B cell (primary cell): ENCODE results near the gene ADARB2. TPM values are rescaled to one million over a fixed set of nuclear protein-coding genes. Genes with fewer than 3 reads are reported as not detected.

Source experiments
- ATAC-seq: fragments of 200-7000 bp; cut with Tn5 transposase; one replicate; pipeline ENCODE4 v1.10.0; 2021; ENCODE audit warnings: low read depth, mild to moderate bottlenecking, moderate number of reproducible peaks, moderate library complexity
- CTCF ChIA-PET: fragments of 350-600 bp; sonication (Branson Sonifier 250); formaldehyde crosslinking; loops from one replicate; lab custom pipeline; 2021; ENCODE audit warnings: antibody characterized with exemption, inconsistent platforms; lab: Charles Lee
- POLR2A ChIA-PET: fragments of 350-600 bp; sonication (Branson Sonifier 250); formaldehyde crosslinking; loops from one replicate; lab custom pipeline; 2021; ENCODE audit warnings: antibody characterized with exemption; lab: Charles Lee
- DNase-seq: peaks from one replicate; pipeline ENCODE4 v3.0.0; 2013
- H2AFZ ChIP-seq: 2 replicates; pipeline ENCODE4 v1.6.1; 2012; ENCODE audit warnings: mild to moderate bottlenecking, low read depth, low read length; ENCODE audit not compliant: insufficient read depth, poor library complexity, severe bottlenecking
- H3K27ac ChIP-seq, 2 donors: 1 replicate in 1 of 2; 2 replicates in 1 of 2; pipeline ENCODE4 v1.5.1; 2012 to 2013; ENCODE audit warnings: low read length in 2 of 2, mild to moderate bottlenecking in 2 of 2, moderate library complexity in 1 of 2
- H3K27me3 ChIP-seq, 4 experiments: fragments of 200-600 bp in 1 of 4; sonication (generic) in 1 of 4; replicated peaks in 1 of 4; 1 replicate in 2 of 4; 2 replicates in 2 of 4; pipeline versions ENCODE4 v1.6.1 to v1.7.0; 2013 to 2016; ENCODE audit warnings: low read length in 3 of 4, mild to moderate bottlenecking in 2 of 4, mixed read lengths in 1 of 4, moderate library complexity in 1 of 4; ENCODE audit not compliant: insufficient read depth in 4 of 4, control insufficient read depth in 3 of 4; ENCODE audit errors: control extremely low read depth in 1 of 4
- H3K36me3 ChIP-seq, 2 experiments: replicated peaks in 1 of 2; 1 replicate in 1 of 2; 2 replicates in 1 of 2; pipeline versions ENCODE4 v1.6.1 to v1.7.1; 2013; ENCODE audit warnings: low read length in 1 of 2; ENCODE audit not compliant: insufficient read depth in 2 of 2, control insufficient read depth in 1 of 2; ENCODE audit errors: control extremely low read depth in 1 of 2, extremely low read depth in 1 of 2
- H3K4me1 ChIP-seq, 2 donors: fragments of 200-600 bp in 1 of 2; sonication (generic) in 1 of 2; 1 replicate in 1 of 2; 2 replicates in 1 of 2; pipeline versions ENCODE4 v1.5.1 to v1.6.1; 2013 to 2017; ENCODE audit warnings: low read length in 2 of 2; ENCODE audit not compliant: control insufficient read depth in 2 of 2, insufficient read depth in 2 of 2
- H3K4me2 ChIP-seq: replicated peaks from 2 replicates; pipeline ENCODE3; 2012; ENCODE audit warnings: mild to moderate bottlenecking, low read depth, low read length; ENCODE audit not compliant: poor library complexity, severe bottlenecking
- H3K4me3 ChIP-seq, 5 experiments: fragments of 200-600 bp in 1 of 5; sonication (generic) in 1 of 5; 1 replicate in 3 of 5; 2 replicates in 2 of 5; pipeline versions ENCODE4 v1.5.1 to v1.7.0; 2011 to 2016; ENCODE audit warnings: low read length in 4 of 5, mild to moderate bottlenecking in 4 of 5, low read depth in 2 of 5, control low read depth in 1 of 5, moderate library complexity in 1 of 5; ENCODE audit not compliant: insufficient read depth in 1 of 5; ENCODE audit errors: control extremely low read depth in 1 of 5, extremely low read depth in 1 of 5
- H3K79me2 ChIP-seq: fragments of 200-600 bp; sonication (generic); one replicate; pipeline ENCODE4 v1.6.0; 2016; ENCODE audit warnings: low read length; ENCODE audit not compliant: control insufficient read depth, insufficient read depth
- H3K9ac ChIP-seq: fragments of 200-600 bp; sonication (generic); 2 replicates; pipeline ENCODE4 v1.6.1; 2017; ENCODE audit warnings: mild to moderate bottlenecking, low read length, moderate library complexity
- H3K9me3 ChIP-seq, 3 donors: one replicate each; pipeline versions ENCODE4 v1.6.1 to v1.7.1; 2013; ENCODE audit warnings: low read length in 2 of 3; ENCODE audit not compliant: control insufficient read depth in 2 of 3, insufficient read depth in 1 of 3; ENCODE audit errors: control extremely low read depth in 1 of 3
- H4K20me1 ChIP-seq: 2 replicates; pipeline ENCODE4 v1.6.0; 2012; ENCODE audit warnings: mild to moderate bottlenecking, low read length; ENCODE audit not compliant: insufficient read depth, control insufficient read depth, poor library complexity, severe bottlenecking
- H3K27ac Mint-ChIP-seq: one replicate; pipeline ENCODE4 v1.8.0; 2021; ENCODE audit warnings: mixed read lengths
- H3K27me3 Mint-ChIP-seq: one replicate; pipeline ENCODE4 v1.8.0; 2021; ENCODE audit warnings: mixed read lengths
- H3K4me1 Mint-ChIP-seq: one replicate; pipeline ENCODE4 v1.8.0; 2021; ENCODE audit warnings: mixed read lengths
- H3K4me3 Mint-ChIP-seq: one replicate; pipeline ENCODE4 v1.8.0; 2021; ENCODE audit warnings: mixed read lengths
- H3K9me3 Mint-ChIP-seq: one replicate; pipeline ENCODE4 v1.8.0; 2022; ENCODE audit warnings: mixed read lengths; ENCODE audit not compliant: insufficient read depth
- EZH2 ChIP-seq: IDR thresholded peaks from 2 replicates; pipeline ENCODE4 v1.6.1; 2012; ENCODE audit warnings: borderline replicate concordance, low read depth, mild to moderate bottlenecking, moderate library complexity, low read length; ENCODE audit not compliant: insufficient read depth, poor library complexity, severe bottlenecking
- WGBS: methylation state at CpG from one replicate; pipeline ENCODE4 v1.1.5; 2013; ENCODE audit warnings: missing lambda C conversion rate; ENCODE audit not compliant: insufficient coverage; 5-methylcytosine and 5-hydroxymethylcytosine counted together
- intact Hi-C: fragments of 100-400 bp; cut with micrococcal nuclease; formaldehyde crosslinking; loops from one replicate; pipeline ENCODE4 v1.10.0; 2022
- polyA plus RNA-seq: library from polyadenylated mRNA; depleted of rRNA; stranded (reverse); fragments of >200 nt; gene quantifications from 2 replicates; pipeline ENCODE4 v1.2.3, GENCODE V29; 2012
- total RNA-seq, 2 donors: library from RNA; stranded (reverse); fragments of 120-200 nt in 1 of 2; gene quantifications; 1 replicate in 1 of 2; 2 replicates in 1 of 2; pipeline versions ENCODE4 v1.2.3 to v1.2.4, GENCODE V29; 2013 to 2022
- TF ChIP-seq, protein P1 (sequence below): fragments of 200-600 bp; IDR thresholded peaks from one replicate; pipeline ENCODE4 v1.8.0; 2022; ENCODE audit warnings: antibody characterized with exemption, mild to moderate bottlenecking

Gene ADARB2
- total and polyA plus RNA-seq, 2 donors (not counting 1 experiment from before 2014, with no cell fraction given), result 0.13 to 0.96 TPM

DNA sequence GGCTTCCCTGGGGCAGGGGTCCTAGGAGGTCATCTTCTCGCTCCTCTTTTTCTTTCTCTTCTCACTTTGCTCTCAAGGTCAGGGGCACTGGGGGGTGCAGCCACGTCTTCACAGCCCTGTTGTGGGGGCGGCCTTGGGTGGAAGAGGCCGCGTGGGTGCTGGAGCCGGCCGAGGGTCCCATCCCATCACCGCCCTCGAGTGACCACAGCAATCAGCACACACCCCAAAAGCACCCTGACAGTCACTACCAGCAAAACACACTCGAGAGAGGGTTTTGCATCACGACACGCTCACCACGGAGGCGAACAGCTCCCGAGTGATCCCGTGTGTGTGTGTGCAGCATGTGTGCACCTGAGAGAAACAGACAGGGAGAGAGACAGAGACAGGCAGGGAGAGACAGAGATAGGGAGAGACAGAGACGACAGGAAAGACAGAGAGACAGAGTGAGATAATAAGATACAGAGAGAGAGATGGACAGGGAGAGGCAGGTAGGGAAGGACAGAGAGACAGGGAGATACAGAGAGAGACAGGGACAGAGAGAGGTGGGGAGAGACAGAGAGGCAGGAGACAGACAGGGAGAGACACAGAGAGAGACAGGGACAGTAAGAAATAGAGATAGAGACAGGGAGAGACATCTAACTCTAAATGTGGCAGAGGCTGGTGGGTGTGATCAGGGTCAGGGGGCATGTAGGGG is 580.3 kb downstream of the ADARB2 start:
- DNase-seq (no peak), ATAC-seq (no peak)
- ChIA-PET POLR2A (no interaction called here), CTCF (no interaction called here)
- Histone ChIP-seq H3K4me1 (no peaks in the 10 kb centered on the region), H3K27me3 (no peaks in the 10 kb centered on the region), H3K27ac (no peak overlapping the region), H3K4me2 (no peak overlapping the region), H3K9me3 (peaks cover 0 to 4% (median 0%) of the 10 kb centered on the region in 3 donors), H4K20me1 (no peaks in the 10 kb centered on the region), H3K9ac (no peak overlapping the region), H3K79me2 (no peaks in the 10 kb centered on the region), H3K4me3 (no peak overlapping the region), H3K36me3 (no peaks in the 10 kb centered on the region), H2AFZ (no peak overlapping the region)
- no peak for TF ChIP-seq EZH2
- TF ChIP-seq, protein P1, sequence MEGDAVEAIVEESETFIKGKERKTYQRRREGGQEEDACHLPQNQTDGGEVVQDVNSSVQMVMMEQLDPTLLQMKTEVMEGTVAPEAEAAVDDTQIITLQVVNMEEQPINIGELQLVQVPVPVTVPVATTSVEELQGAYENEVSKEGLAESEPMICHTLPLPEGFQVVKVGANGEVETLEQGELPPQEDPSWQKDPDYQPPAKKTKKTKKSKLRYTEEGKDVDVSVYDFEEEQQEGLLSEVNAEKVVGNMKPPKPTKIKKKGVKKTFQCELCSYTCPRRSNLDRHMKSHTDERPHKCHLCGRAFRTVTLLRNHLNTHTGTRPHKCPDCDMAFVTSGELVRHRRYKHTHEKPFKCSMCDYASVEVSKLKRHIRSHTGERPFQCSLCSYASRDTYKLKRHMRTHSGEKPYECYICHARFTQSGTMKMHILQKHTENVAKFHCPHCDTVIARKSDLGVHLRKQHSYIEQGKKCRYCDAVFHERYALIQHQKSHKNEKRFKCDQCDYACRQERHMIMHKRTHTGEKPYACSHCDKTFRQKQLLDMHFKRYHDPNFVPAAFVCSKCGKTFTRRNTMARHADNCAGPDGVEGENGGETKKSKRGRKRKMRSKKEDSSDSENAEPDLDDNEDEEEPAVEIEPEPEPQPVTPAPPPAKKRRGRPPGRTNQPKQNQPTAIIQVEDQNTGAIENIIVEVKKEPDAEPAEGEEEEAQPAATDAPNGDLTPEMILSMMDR, result no peak
- intact Hi-C loops, result no loop called here
- H3K9me3 Mint-ChIP-seq, result no peaks in the 10 kb centered on the region
- peaks cover 1% of the 10 kb centered on the region for H3K4me1 Mint-ChIP-seq
- peaks cover 24% of the 10 kb centered on the region for H3K27me3 Mint-ChIP-seq
- WGBS, result 94% methylated on average over 9 of the region's 17 CpGs
- no peak overlapping the region for H3K27ac Mint-ChIP-seq
- H3K4me3 Mint-ChIP-seq, result no peak overlapping the region

DNA sequence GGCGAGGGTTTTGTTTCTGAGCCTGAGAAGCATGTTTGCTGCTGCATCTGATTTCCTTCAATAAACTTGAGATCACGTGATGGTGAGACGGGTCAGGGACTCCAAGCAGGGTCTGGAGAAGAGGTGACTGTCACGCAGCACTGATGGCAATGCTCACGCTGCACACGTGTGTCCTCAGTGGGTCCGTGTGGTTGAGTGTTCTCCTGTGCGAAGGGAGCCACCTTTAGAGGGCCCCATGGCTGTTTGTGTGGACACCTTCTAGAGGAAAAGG is 580.8 kb downstream of the ADARB2 start:
- Mint-ChIP-seq H3K27me3 (peaks cover 24% of the 10 kb centered on the region), H3K4me3 (no peak overlapping the region), H3K27ac (no peak overlapping the region), H3K9me3 (no peaks in the 10 kb centered on the region), H3K4me1 (no peaks in the 10 kb centered on the region)
- no peaks in the 10 kb centered on the region for H4K20me1 ChIP-seq
- no peaks in the 10 kb centered on the region for H3K79me2 ChIP-seq
- TF ChIP-seq EZH2, result no peak
- TF ChIP-seq, protein P1, result no peak
- no peaks in the 10 kb centered on the region for H3K27me3 ChIP-seq
- ATAC-seq (no peak), DNase-seq (no peak)
- H3K9me3 ChIP-seq, result peaks cover 0 to 4% (median 0%) of the 10 kb centered on the region in 3 donors
- H3K9ac ChIP-seq, result no peak overlapping the region
- H3K4me1 ChIP-seq, result no peaks in the 10 kb centered on the region
- intact Hi-C loops, result no loop called here
- no peak overlapping the region for H3K4me2 ChIP-seq
- WGBS, result 94% methylated on average over 8 of the region's 8 CpGs
- no peak overlapping the region for H2AFZ ChIP-seq
- no peaks in the 10 kb centered on the region for H3K36me3 ChIP-seq
- H3K27ac ChIP-seq, result no peak overlapping the region
- H3K4me3 ChIP-seq, result no peak overlapping the region
- ChIA-PET POLR2A (no interaction called here), CTCF (no interaction called here)
